Suprapubic skin (tissue), 4 donors: ENCODE data around the gene RBM33.

Experiments used
- EP300 ChIP-seq: sonication (generic); formaldehyde crosslinking; IDR thresholded peaks from one replicate; pipeline ENCODE4 v1.6.1; 2017; ENCODE audit warnings: antibody characterized with exemption
- POLR2A ChIP-seq, 2 donors: fragments of 450-650 bp; IDR thresholded peaks; one replicate each; pipeline ENCODE4 v1.6.1; 2017; ENCODE audit warnings: antibody characterized with exemption in 2 of 2, mild to moderate bottlenecking in 2 of 2, moderate library complexity in 2 of 2
- POLR2AphosphoS5 ChIP-seq, 3 donors: sonication (generic); formaldehyde crosslinking; IDR thresholded peaks; one replicate each; pipeline ENCODE4 v1.6.1; 2017; ENCODE audit warnings: antibody characterized with exemption in 3 of 3
- TF ChIP-seq, protein P1 (sequence below), 2 donors: fragments of 200-600 bp in 1 of 2; fragments of 450-650 bp in 1 of 2; sonication (generic) in 1 of 2; IDR thresholded peaks; one replicate each; pipeline ENCODE4 v1.5.1; 2016 to 2019; ENCODE audit warnings: antibody characterized with exemption in 2 of 2, mild to moderate bottlenecking in 1 of 2, moderate library complexity in 1 of 2

DNA sequence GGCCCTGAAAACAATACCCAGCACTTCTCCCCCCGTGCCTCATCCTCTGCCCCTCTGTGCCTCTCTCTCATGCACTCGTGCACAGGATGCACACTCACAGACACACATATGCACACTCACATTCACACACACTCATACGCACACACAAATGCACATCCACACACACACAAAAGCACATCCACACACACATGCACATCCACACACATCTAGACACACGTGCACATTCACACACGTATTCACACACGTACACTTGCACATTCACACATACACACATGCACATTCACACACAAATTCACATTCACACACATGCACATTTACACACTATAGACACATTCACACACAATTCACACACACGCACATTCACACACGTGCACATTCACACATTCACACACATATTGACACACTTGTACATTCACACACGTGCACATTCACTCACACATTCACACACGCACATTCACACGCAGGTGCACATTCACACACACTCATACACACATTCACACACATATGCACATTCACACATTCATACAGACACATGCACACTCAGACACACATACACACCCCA is 148.6 kb downstream of the RBM33 start:
- TF ChIP-seq, protein P1, sequence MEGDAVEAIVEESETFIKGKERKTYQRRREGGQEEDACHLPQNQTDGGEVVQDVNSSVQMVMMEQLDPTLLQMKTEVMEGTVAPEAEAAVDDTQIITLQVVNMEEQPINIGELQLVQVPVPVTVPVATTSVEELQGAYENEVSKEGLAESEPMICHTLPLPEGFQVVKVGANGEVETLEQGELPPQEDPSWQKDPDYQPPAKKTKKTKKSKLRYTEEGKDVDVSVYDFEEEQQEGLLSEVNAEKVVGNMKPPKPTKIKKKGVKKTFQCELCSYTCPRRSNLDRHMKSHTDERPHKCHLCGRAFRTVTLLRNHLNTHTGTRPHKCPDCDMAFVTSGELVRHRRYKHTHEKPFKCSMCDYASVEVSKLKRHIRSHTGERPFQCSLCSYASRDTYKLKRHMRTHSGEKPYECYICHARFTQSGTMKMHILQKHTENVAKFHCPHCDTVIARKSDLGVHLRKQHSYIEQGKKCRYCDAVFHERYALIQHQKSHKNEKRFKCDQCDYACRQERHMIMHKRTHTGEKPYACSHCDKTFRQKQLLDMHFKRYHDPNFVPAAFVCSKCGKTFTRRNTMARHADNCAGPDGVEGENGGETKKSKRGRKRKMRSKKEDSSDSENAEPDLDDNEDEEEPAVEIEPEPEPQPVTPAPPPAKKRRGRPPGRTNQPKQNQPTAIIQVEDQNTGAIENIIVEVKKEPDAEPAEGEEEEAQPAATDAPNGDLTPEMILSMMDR (IDR thresholded peaks at IDR 0.05) = no peak
- TF ChIP-seq POLR2A (IDR thresholded peaks at IDR 0.05) = no peak
- no peak for TF ChIP-seq POLR2AphosphoS5 (IDR thresholded peaks at IDR 0.05)
- no peak for TF ChIP-seq EP300
